H9 (cell line): ENCODE measurements around the gene PCSK6. TPM values are rescaled to one million over a fixed set of nuclear protein-coding genes. Genes with fewer than 3 reads are reported as not detected.

Source experiments
- DNase-seq: peaks from one replicate; pipeline ENCODE4 v3.0.0-alpha.2; 2017
- H2AFZ ChIP-seq: one replicate; pipeline ENCODE4 v1.6.1; 2013; ENCODE audit warnings: mild to moderate bottlenecking, low read length, control low read depth, moderate library complexity
- H2AK5ac ChIP-seq: 2 replicates; pipeline ENCODE4 v1.6.1; 2013; ENCODE audit warnings: low read length, control low read depth, mixed read lengths; ENCODE audit not compliant: insufficient read length
- H2BK120ac ChIP-seq: one replicate; pipeline ENCODE4 v1.6.1; 2013; ENCODE audit warnings: low read depth, mild to moderate bottlenecking, low read length, control low read depth, inconsistent platforms; ENCODE audit not compliant: poor library complexity, severe bottlenecking
- H2BK12ac ChIP-seq: 2 replicates; pipeline ENCODE4 v1.6.1; 2013; ENCODE audit warnings: low read length, control low read depth, mixed read lengths, low read depth; ENCODE audit not compliant: insufficient read length
- H2BK15ac ChIP-seq: 2 replicates; pipeline ENCODE4 v1.6.1; 2013; ENCODE audit warnings: low read depth, low read length, control low read depth
- H2BK20ac ChIP-seq: one replicate; pipeline ENCODE4 v1.6.1; 2013; ENCODE audit warnings: low read depth, mild to moderate bottlenecking, low read length, control low read depth, inconsistent platforms; ENCODE audit not compliant: poor library complexity, severe bottlenecking
- H2BK5ac ChIP-seq: 2 replicates; pipeline ENCODE4 v1.6.1; 2013; ENCODE audit warnings: low read length, control low read depth, mixed read lengths; ENCODE audit not compliant: insufficient read length
- H3K14ac ChIP-seq: 2 replicates; pipeline ENCODE4 v1.6.1; 2013; ENCODE audit warnings: low read length, control low read depth; ENCODE audit not compliant: insufficient read depth
- H3K18ac ChIP-seq: 2 replicates; pipeline ENCODE4 v1.6.1; 2013; ENCODE audit warnings: low read depth, mild to moderate bottlenecking, mixed read lengths, low read length, control low read depth; ENCODE audit not compliant: insufficient read length
- H3K23ac ChIP-seq: 2 replicates; pipeline ENCODE4 v1.6.1; 2013; ENCODE audit warnings: low read length, control low read depth, mixed read lengths, low read depth; ENCODE audit not compliant: insufficient read length
- H3K23me2 ChIP-seq: 2 replicates; pipeline ENCODE4 v1.6.1; 2013; ENCODE audit warnings: low read depth, mild to moderate bottlenecking, mixed read lengths, low read length, control low read depth; ENCODE audit not compliant: insufficient read length, poor library complexity, severe bottlenecking
- H3K27ac ChIP-seq: 2 replicates; pipeline ENCODE4 v1.5.1; 2013; ENCODE audit warnings: low read length, control low read depth, mixed read lengths, low read depth; ENCODE audit not compliant: insufficient read length
- H3K27me3 ChIP-seq: 2 replicates; pipeline ENCODE4 v1.6.1; 2013; ENCODE audit warnings: low read length, control low read depth, inconsistent platforms; ENCODE audit not compliant: insufficient read depth
- H3K4ac ChIP-seq: 2 replicates; pipeline ENCODE4 v1.6.1; 2013; ENCODE audit warnings: low read depth, mild to moderate bottlenecking, control low read depth, inconsistent platforms, low read length, moderate library complexity
- H3K4me1 ChIP-seq: 2 replicates; pipeline ENCODE4 v1.6.1; 2013; ENCODE audit warnings: low read length, control low read depth, inconsistent platforms; ENCODE audit not compliant: insufficient read depth
- H3K4me2 ChIP-seq: 2 replicates; pipeline ENCODE4 v1.6.1; 2013; ENCODE audit warnings: low read length, control low read depth, mixed read lengths; ENCODE audit not compliant: insufficient read length, insufficient read depth
- H3K56ac ChIP-seq: 2 replicates; pipeline ENCODE4 v1.6.1; 2013; ENCODE audit warnings: low read depth, mild to moderate bottlenecking, mixed read lengths, low read length, control low read depth; ENCODE audit not compliant: insufficient read length
- H3K79me1 ChIP-seq: 2 replicates; pipeline ENCODE4 v1.6.1; 2013; ENCODE audit warnings: low read depth, mild to moderate bottlenecking, moderate library complexity, low read length, control low read depth, inconsistent platforms; ENCODE audit not compliant: insufficient read depth, poor library complexity, severe bottlenecking
- H3K79me2 ChIP-seq: 2 replicates; pipeline ENCODE4 v1.6.1; 2013; ENCODE audit warnings: low read length, control low read depth, inconsistent platforms; ENCODE audit not compliant: insufficient read depth
- H3K9ac ChIP-seq: 2 replicates; pipeline ENCODE4 v1.6.1; 2013; ENCODE audit warnings: low read length, control low read depth, mixed read lengths; ENCODE audit not compliant: insufficient read length; ENCODE audit errors: extremely low read depth
- H3K9me3 ChIP-seq: one replicate; pipeline ENCODE4 v1.6.1; 2013; ENCODE audit warnings: low read depth, low read length, inconsistent platforms; ENCODE audit not compliant: control insufficient read depth
- H3T11ph ChIP-seq: one replicate; pipeline ENCODE4 v1.6.1; 2013; ENCODE audit warnings: mild to moderate bottlenecking, low read length, control low read depth, inconsistent platforms
- H4K20me1 ChIP-seq: one replicate; pipeline ENCODE4 v1.6.1; 2013; ENCODE audit not compliant: control insufficient read depth, insufficient read length, insufficient read depth
- H4K5ac ChIP-seq: 2 replicates; pipeline ENCODE4 v1.6.1; 2013; ENCODE audit warnings: low read depth, mild to moderate bottlenecking, mixed read lengths, low read length, control low read depth; ENCODE audit not compliant: insufficient read length
- H4K8ac ChIP-seq: replicated peaks from 2 replicates; pipeline ENCODE4 v1.6.1; 2013; ENCODE audit warnings: low read length, control low read depth, mixed read lengths, low read depth; ENCODE audit not compliant: insufficient read length
- H4K91ac ChIP-seq: 2 replicates; pipeline ENCODE4 v1.6.1; 2013; ENCODE audit warnings: low read depth, mild to moderate bottlenecking, moderate library complexity, mixed read lengths, low read length, control low read depth; ENCODE audit not compliant: insufficient read length
- H3K27ac Mint-ChIP-seq, 3 experiments: 2 replicates in 2 of 3; 3 replicates in 1 of 3; pipeline ENCODE4 v1.8.0; 2020 to 2021; ENCODE audit warnings: mixed read lengths in 3 of 3, mild to moderate bottlenecking in 1 of 3, moderate library complexity in 1 of 3
- H3K27me3 Mint-ChIP-seq: 2 replicates; pipeline ENCODE4 v1.8.0; 2021; ENCODE audit warnings: low read depth, mild to moderate bottlenecking, moderate library complexity, mixed read lengths
- H3K36me3 Mint-ChIP-seq, 3 experiments: 2 replicates in 2 of 3; 3 replicates in 1 of 3; pipeline ENCODE4 v1.8.0; 2020 to 2021; ENCODE audit warnings: low read depth in 3 of 3, mixed read lengths in 3 of 3; ENCODE audit not compliant: insufficient read depth in 1 of 3
- H3K4me1 Mint-ChIP-seq, 2 experiments: 2 replicates each; pipeline ENCODE4 v1.8.0; 2020; ENCODE audit warnings: mixed read lengths in 2 of 2
- H3K4me3 Mint-ChIP-seq, 2 experiments: 2 replicates in 1 of 2; 3 replicates in 1 of 2; pipeline ENCODE4 v1.8.0; 2020 to 2021; ENCODE audit warnings: mild to moderate bottlenecking in 2 of 2, mixed read lengths in 2 of 2, moderate library complexity in 1 of 2
- H3K9me3 Mint-ChIP-seq, 2 experiments: 2 replicates in 1 of 2; 3 replicates in 1 of 2; pipeline ENCODE4 v1.8.0; 2020; ENCODE audit warnings: mild to moderate bottlenecking in 2 of 2, mixed read lengths in 2 of 2, moderate library complexity in 1 of 2
- WGBS: extraction: QIAGEN DNeasy Blood & Tissue Kit; methylation state at CpG from one replicate; pipeline ENCODE4 v1.1.7; 2013; ENCODE audit warnings: missing lambda C conversion rate, low lambda C conversion rate, mixed read lengths; ENCODE audit not compliant: insufficient read length; ENCODE audit errors: extremely low coverage; 5-methylcytosine and 5-hydroxymethylcytosine counted together
- total RNA-seq: library from RNA; stranded (reverse); gene quantifications from 2 replicates; pipeline ENCODE4 v1.2.1, GENCODE V29; 2021
- TF ChIP-seq, protein P1 (sequence below): fragments of 200-600 bp; sonication (generic); conservative IDR thresholded peaks from 3 replicates; pipeline ENCODE4 v1.8.0; 2021; ENCODE audit warnings: antibody characterized with exemption, mild to moderate bottlenecking

Gene PCSK6
- total RNA-seq, 1 experiment from 2014 or later: 4.0 TPM

DNA sequence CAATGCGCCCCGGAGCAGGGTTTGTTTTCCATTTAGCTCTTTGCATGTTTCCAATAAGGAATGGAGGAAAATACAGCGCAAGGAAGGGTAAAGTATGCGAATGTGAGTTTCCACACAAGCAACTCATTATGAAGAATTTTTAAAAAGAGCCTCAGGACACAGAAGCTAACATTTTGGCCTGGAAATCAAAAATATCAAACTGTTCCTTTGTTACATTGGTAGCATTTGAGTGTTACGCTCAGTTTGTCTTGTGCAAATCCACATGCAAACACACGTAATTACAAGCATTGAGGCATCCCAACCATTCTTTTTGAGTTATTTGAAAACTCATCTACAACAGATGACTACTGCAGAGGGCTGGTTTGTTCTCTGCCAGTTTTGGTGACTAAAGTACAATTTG is 101.5 kb downstream of the PCSK6 start:
- Histone ChIP-seq H3K27ac (no peak overlapping the region), H2BK20ac (no peak overlapping the region), H3K14ac (no peak overlapping the region), H3K23ac (no peak overlapping the region), H3K9ac (no peak overlapping the region), H3K56ac (no peak overlapping the region), H3K4me1 (no peaks in the 10 kb centered on the region), H2AFZ (no peak overlapping the region), H2BK15ac (no peak overlapping the region), H3T11ph (no peak overlapping the region), H4K5ac (no peak overlapping the region), H2BK12ac (no peak overlapping the region), H3K27me3 (no peaks in the 10 kb centered on the region), H3K23me2 (no peaks in the 10 kb centered on the region), H3K4ac (no peak overlapping the region), H4K91ac (no peak overlapping the region), H2BK5ac (no peak overlapping the region), H3K4me2 (no peak overlapping the region), H3K79me1 (no peaks in the 10 kb centered on the region), H2AK5ac (no peak overlapping the region), H4K8ac (no peak overlapping the region), H2BK120ac (no peak overlapping the region), H3K18ac (no peak overlapping the region), H4K20me1 (no peaks in the 10 kb centered on the region), H3K79me2 (no peaks in the 10 kb centered on the region), H3K9me3 (no peaks in the 10 kb centered on the region)
- no CpG with 5 or more reads among the region's 6 CpGs for WGBS
- Mint-ChIP-seq H3K36me3 (no peaks in the 10 kb centered on the region), H3K4me3 (no peak overlapping the region), H3K27ac (no peak overlapping the region), H3K4me1 (no peaks in the 10 kb centered on the region; a peak in 1 of 4 replicates), H3K9me3 (no peaks in the 10 kb centered on the region), H3K27me3 (no peaks in the 10 kb centered on the region; the same call in 1 of the 2 replicates)
- no peak for DNase-seq
- TF ChIP-seq, protein P1, sequence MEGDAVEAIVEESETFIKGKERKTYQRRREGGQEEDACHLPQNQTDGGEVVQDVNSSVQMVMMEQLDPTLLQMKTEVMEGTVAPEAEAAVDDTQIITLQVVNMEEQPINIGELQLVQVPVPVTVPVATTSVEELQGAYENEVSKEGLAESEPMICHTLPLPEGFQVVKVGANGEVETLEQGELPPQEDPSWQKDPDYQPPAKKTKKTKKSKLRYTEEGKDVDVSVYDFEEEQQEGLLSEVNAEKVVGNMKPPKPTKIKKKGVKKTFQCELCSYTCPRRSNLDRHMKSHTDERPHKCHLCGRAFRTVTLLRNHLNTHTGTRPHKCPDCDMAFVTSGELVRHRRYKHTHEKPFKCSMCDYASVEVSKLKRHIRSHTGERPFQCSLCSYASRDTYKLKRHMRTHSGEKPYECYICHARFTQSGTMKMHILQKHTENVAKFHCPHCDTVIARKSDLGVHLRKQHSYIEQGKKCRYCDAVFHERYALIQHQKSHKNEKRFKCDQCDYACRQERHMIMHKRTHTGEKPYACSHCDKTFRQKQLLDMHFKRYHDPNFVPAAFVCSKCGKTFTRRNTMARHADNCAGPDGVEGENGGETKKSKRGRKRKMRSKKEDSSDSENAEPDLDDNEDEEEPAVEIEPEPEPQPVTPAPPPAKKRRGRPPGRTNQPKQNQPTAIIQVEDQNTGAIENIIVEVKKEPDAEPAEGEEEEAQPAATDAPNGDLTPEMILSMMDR: no peak
